ENCODE measurements around the gene PHRF1.
A peak's percentile ranks its signal among the peaks of the same experiment; 100 is the strongest.

The PHRF1 gene, protein sequence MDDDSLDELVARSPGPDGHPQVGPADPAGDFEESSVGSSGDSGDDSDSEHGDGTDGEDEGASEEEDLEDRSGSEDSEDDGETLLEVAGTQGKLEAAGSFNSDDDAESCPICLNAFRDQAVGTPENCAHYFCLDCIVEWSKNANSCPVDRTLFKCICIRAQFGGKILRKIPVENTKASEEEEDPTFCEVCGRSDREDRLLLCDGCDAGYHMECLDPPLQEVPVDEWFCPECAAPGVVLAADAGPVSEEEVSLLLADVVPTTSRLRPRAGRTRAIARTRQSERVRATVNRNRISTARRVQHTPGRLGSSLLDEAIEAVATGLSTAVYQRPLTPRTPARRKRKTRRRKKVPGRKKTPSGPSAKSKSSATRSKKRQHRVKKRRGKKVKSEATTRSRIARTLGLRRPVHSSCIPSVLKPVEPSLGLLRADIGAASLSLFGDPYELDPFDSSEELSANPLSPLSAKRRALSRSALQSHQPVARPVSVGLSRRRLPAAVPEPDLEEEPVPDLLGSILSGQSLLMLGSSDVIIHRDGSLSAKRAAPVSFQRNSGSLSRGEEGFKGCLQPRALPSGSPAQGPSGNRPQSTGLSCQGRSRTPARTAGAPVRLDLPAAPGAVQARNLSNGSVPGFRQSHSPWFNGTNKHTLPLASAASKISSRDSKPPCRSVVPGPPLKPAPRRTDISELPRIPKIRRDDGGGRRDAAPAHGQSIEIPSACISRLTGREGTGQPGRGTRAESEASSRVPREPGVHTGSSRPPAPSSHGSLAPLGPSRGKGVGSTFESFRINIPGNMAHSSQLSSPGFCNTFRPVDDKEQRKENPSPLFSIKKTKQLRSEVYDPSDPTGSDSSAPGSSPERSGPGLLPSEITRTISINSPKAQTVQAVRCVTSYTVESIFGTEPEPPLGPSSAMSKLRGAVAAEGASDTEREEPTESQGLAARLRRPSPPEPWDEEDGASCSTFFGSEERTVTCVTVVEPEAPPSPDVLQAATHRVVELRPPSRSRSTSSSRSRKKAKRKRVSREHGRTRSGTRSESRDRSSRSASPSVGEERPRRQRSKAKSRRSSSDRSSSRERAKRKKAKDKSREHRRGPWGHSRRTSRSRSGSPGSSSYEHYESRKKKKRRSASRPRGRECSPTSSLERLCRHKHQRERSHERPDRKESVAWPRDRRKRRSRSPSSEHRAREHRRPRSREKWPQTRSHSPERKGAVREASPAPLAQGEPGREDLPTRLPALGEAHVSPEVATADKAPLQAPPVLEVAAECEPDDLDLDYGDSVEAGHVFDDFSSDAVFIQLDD (N-terminal part only)

DNA sequence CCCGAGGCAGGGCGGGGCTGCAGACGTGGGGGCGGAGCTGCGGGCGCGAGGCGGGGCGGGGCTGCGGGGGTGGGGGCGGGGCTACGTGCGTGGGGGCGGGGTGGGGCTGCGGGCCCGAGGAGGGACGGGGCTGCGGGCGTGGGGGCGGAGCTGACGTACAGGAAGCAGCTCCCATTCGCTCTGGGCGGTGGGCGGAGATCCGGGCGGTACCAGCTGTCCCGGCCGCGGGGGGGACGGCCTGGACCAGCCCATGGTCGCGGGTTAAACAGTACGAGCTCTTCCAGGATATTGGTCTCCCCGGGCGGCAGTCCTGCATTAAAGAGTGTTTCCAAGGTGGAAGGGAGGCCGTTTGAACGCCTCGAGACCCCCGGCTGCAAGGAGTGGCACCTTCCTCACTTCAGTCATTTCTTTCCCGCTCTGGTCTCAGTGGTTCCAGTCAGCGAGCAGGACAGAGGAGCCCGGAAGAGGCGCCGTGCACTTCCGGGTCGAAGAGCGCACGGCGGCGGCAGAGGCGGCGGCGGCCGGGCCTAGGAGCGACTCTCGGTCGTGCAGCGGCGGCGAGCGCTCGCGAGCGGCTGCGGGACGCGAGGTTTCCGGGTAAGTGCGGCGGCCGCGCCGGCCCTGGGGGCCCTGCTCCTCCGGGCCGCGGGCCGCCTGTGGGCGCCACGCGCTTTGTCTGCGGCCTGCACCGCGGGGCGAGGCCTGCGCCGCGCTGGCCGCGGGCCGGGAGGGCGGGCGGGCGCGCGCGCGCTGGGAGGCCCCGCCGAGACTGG is at the start of gene PHRF1:
Gene PHRF1 (plus strand): TSS at position 475 of the 773 bp plus-strand sequence. CDS start 5,043 bp downstream, outside the sequence.
- DNase-seq = peak; percentile 90 to 97

DNA sequence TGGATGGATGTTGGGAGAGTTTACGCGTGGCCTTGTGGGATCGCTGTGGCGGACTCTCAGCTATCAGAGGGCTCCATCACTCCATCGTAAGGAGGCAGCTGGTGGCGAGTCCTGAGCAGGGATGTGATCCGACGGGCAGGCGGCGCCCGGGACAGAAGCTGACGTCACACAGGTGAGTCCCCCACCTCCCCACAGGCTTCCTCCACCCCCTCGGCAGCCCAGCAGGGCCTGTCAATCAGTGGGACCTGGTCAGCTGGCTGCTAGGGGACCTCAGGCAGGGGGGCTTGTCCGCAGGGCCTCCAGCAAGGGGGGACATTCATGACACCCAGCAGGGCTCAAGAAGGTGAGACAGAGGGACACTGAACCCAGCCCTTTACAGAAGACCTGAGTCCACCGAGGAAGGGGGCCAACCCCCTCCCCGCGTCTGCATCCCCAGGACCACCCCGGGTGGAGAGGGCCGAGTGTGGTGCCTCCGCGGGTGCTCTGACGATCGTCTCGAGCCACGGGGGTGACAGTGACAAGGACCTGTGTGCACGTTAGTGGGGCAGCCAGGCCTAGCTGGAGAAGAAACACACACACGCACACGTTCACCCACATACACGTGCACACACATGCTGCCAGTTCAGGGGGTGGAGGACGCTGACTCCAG is 48.0 kb upstream of the PHRF1 start:
- no peak for DNase-seq

DNA sequence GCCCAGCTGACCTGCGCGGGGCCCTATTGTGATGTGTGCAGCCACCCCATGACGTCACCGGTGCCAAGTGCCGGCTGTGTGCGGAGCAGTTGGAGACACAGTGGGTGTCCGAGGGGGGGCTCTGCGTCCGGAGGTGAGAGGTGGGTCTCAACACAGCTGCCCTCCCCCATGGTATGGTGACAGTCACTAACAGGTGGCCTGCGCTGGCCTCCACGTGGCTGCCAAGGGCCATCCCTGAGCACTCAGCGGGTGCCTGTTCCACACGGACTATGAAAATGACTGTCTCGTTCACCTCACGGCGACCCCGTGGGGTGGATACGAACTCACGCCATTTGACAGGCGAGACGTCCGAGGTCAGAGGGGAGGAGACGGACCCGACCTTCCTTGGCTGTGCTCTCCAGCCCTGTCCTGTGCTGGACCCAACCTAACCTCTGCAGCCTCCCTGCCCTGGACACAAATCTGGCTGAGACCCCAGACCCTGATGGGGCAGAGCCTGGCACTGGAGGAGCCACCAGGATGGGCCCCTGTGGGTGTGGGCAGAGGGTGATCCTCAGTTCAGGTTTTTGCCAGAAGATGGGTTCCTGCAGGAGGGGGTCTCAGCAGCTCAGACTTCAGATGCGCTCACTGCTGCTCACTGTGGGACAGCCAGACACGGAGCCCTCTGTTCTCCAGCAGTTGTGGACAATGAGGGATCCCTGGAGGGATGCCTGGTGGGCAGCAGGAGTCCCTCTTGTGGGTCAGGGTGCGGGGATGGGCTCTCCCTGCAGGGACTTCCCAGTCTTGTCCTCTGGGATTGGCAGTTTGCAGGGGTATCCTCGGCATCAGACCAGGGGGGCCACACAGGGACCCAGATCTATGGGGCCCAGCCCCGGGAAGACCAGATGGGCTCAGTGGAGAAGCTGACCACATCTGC is 47.2 kb upstream of the PHRF1 start:
- DNase-seq = no peak

DNA sequence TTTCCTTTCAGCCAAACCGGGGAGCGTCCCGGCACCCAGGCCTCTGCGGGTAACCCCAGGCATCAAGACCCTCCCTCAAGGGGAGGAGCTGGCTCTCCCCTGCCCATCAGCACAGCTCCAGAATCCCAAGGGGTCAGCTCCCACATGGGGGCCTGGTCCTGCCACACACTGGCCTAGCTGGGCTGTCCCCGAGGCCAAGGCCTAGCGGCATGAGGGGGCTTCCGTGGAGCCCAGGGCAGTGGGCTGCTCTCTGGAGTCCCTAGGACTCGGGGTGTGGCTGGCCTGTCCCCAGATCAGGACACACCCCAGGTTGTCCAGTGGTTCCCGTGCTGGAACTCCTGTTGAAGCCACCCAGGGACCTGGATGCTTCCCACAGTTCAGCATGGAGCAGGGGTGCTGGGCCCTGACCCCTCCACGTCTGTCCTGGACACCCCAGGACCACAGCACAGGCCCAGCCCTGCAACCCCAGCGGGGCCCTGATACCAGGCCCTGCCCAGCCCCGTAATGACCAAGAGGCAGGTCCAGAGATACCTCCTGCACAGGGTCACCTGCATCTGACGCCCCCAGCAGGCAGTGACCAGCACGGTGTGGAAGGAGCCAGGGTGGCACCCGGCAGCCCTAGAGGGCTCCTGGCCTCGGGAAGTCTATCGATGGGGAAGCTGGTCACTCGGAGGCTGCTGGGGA is 46.4 kb upstream of the PHRF1 start:
- DNase-seq = no peak

DNA sequence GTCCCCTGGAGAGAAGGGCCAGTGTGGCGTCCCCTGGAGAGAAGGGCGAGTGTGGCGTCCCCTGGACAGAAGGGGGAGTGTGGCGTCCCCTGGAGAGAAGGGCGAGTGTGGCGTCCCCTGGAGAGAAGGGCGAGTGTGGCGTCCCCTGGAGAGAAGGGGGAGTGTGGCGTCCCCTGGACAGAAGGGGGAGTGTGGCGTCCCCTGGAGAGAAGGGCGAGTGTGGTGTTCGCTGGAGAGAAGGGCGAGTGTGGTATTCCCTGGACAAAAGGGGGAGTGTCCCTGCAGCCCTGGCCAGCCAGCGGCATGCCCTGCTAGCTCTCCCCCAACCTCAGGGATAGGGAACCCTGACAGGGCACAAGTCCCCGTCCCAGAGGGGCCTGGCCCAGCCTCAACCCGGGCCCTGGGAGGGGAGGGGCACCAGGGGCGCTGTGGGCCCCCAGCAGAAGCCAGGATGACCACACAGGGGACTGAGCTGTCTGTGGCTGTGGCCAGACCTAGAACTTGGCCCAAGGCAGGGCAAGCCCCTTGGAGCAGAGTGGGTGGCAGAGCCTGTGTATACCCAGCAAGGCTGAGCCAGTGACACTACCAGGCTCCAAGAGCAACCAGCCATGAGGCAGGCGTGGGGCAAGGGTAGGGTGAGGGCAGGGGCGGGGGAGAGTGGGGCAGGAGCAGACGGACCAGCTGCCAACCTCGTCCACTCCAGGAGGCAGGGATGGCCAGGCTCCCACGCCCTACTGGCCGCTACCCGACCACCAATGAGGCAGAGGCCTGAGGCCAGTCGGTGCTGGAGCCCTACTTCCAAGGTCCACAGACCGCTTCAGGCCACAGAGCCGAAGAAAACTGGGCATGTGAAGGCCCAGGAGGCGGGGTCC is 45.1 kb upstream of the PHRF1 start:
- no peak for DNase-seq

DNA sequence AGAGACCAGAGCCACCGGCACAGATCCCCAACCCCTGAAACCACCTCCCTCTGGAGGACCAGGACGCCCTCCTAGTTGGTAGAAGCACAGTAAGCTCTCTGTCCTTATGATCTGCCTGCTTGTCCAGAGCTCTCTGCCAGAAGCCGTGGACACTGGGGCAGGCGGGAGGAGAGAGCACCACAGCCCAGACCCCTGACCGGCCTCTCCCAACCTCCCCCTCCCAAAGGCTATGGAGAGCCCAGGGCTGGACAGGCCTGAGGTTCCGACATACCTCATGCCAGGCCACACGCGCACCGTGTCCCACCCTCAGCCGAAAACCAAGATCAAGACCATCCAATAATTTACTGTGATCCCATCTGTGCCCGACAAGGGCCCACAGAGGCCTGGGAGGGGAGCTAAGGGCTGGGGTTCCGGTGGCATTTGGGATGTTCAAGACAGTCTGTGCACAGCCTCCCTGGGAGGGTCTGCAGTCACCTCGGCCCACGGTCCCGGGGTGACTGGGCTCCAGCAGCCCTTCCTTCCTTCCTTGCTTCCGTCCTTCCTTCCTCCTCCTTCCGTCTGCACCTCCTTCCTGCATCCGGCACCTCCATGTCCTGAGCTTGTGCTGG is 44.2 kb upstream of the PHRF1 start:
- DNase-seq = no peak

DNA sequence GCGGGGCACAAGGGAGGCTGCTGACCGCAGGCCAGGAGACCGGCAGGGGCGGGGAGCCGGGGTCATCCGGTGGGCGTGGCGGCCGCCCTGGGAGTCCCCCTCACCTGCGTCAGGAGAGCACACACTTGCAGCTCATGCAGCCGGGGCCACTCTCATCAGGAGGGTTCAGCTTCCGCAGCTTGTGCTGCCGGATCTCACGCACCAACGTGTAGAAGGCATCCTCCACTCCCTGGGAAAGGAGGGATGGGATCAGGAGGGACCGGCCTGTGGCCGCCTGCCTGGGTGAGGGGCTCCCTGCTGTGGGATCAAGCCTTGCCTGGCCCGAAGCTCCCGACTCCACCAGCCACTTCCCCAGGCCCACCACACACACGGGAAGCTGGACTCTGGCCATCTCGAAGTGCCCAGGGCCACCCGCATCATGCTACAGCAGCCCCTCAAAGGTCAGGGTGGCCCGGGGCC is 43.7 kb upstream of the PHRF1 start:
- DNase-seq = no peak

DNA sequence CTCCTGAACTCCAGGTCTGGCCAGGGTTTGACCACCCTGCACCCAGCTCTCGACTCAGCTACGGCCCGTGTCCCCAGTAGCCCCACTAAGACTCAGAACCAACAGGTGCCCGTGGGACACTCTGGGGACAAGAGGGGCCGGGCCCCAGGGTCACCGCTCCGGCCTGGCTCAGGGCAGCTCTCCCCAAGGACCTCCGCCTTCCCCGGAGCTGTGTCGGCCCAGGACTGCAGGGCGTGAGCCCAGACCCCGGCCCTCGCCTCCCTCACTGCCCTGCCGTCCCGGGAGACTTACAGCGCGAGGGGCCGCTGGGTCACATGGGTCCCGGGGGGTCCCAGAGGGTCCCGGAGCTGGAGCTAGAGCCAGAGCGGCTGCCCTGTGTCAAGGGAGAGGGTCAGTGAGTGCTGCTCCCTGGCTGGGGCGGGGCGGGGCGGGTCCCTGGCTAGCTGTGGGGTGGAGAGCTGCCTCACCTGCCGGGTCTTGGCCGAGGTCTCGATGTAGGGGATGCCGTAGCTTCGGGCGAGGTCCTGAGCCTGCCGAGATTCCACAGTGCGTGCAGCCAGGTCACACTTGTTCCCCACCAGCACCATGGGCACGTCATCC is 43.2 kb upstream of the PHRF1 start:
- no peak for DNase-seq

DNA sequence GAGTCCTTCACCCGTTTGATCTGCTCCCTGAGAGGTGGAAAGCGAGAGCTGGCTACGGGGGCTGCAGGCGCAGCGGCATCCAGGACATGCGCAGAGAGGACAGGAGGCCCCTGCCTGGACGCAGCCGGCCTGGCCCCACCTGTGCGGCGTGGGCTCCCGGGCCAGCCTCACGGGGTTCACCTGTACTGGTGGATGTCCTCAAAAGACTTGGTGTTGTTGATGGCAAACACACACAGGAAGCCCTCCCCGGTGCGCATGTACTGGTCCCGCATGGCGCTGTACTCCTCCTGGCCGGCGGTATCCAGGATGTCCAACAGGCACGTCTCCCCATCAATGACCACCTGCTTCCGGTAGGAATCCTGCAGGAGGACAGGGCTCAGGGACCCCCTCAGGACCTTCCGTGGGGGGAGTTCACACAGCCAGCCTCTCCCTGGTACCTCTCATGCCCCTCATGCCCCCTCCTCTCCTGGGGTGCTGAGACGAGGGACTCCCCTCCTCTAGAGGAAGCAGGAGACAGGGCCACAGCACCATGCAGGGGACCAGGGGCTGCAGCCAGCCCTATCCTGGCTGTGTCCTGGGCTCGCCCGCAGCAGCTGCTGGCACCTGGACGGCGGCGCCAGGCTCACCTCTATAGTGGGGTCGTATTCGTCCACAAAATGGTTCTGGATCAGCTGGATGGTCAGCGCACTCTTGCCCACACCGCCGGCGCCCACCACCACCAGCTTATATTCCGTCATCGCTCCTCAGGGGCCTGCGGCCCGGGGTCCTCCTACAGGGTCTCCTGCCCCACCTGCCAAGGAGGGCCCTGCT is 42.5 kb upstream of the PHRF1 start:
- no peak for DNase-seq

DNA sequence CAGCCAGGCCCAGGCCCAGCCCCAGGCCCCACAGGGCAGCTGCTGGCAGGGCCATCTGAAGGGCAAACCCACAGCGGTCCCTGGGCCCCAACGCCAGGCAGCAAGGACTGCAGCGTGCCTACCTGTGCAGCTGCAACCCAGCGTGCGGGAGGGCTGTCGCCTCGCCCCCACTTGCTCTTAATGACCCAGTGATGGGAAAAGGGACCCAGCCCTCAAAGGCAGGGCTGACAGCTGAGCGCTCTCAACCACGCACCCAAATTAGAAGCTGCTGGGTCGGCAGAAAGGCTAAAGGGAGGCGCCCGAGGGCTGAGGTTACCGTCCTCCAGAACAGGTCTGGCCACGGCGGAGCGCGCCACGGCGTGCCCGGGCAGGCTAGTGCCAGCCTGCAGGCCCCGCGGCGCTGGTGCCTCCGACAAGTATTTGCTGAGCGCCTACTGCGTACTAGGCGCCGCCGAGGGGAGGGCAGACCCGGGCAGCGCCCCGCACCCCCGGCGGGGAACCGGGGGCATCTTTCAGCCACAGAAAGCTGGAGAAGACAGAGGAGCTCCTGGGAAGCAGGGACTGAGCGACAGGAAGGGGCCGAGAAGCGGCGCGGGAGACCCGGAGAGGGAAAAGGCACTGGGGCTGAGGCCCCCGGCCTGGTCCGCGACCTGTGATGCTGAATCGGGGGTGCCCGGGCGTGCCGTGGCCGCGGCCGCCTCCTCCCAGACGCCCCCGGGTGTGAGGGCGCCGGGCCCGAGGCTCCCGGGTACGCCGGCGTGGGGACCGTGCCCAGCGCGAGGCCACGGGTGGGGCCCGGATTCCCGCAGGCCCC is 41.7 kb upstream of the PHRF1 start:
- peak; percentile 46 to 87 for DNase-seq

DNA sequence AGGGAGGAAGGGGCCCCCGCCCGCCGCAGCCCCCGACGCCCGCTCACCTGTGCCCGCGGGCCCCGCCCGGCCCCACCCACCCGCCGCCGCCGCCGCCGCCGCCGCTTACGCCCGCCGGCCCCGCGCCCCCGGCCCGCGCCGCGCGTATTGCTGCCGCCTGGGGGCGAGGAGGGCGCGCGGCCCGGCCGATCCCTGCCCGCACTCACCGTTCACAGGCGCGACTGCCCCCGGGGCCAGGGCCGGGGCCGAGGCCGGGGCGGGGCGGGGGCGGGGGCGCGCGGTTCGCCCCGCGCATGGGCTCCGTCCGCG is 41.1 kb upstream of the PHRF1 start:
- DNase-seq = no peak

DNA sequence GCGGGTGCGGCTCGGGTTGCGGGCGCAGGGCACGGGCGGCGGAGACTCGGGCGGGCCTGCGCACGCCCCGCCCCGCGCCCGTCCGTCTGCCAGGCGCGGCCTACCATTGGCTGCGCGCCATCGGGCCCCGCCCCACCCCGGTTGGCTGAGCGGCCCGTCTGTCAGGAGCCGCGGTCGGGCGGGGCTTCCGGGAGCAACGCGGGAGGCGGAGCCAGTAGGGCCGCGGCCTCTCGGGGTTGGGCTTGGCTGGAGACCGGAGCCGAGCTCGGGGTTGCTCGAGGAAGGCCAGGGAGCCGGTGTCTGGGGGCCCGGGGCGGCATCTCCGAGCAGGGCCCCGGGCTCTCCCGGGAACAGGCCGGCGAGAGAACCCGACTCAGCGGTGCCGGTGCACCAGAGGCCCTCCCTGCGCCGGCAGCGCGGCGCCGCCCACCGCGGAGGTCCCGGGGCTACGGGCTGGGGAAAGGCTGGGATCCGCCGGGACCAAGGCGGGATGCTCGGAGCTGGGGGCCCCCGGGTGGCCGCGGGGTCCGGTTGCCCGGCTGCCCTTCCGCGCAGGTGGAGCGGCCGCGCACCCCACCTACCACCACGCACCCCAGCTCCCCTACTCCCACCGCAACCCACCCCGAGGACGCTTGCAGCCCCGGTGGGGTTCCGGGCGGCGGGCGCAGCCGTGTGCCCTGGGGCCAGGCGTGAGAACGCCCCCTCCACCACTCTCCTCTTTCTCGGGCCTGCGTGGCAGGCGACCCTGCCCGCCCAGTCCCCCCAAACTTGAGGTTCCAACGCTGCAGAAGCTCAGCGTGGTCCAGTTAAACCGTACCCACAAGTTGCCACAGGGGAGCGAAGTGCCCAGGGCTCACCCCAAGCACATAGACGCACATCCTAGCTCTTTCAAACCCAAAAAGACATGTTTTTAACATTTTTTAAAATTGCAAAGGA is 40.5 kb upstream of the PHRF1 start, which contains the start of gene HRAS:
Gene HRAS (minus strand): TSS at position 58 of the 936 bp plus-strand sequence.
- peak; percentile 80 to 99 for DNase-seq

DNA sequence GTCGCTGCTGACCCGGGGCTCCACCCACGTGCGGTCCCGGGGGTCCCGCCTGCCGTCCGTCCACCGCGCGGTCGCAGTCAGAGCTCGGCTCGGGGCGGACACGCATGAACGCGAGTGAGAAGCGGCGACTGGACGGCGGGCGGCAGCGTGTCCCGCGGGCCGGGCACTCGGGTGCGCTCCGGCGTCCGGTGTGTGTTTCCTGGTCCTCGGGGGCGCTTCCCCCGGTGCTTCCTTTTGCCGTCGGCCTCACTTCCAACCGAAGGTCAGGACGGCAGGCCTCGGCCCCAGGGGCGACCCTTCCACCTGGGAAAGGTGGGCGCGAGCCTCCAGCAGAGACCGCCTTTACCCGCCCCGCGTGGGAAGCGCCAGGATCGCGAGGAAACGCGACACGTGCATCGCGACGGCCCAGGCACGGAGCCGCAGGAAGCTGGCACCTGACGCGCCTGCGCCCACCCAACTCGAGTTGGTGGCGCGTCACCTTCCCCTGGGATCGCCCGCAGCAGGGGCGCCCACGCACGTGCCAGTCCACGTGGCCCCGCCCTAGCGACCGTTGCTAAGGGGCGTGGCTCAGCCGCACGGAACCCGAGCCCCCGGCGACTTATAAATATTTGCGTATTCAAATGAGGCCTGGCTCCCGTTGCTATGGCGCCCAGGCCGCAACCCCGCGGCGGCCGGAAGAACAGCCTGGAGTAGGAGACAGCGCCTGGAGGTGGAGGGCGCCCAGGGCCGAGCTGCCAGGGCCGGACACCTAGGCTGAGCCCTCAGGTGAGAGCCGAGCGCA is 39.2 kb upstream of the PHRF1 start, which contains the start of gene LRRC56:
Gene LRRC56 (plus strand): TSS at position 687 of the 781 bp plus-strand sequence. CDS start 3,158 bp downstream, outside the sequence.
- DNase-seq = peak; percentile 92 to 99
